HG02763 (cell line): ENCODE results near the gene LAPTM5.
"Not testable (repeated sequence)": the region's sequence is repeated elsewhere in the genome, so short reads cannot be mapped to it uniquely, and the experiment has no call there.

Experiments used
- ATAC-seq: cut with Tn5 transposase; IDR thresholded peaks from one replicate; pipeline ENCODE4 v1.9.1; 2021; ENCODE audit warnings: mild to moderate bottlenecking, moderate library complexity; ENCODE audit not compliant: unreplicated experiment

Gene LAPTM5

GRCh38 chr1:30701258-30701633, 56.3 kb downstream of the LAPTM5 start:
- ATAC-seq: no peak

DNA sequence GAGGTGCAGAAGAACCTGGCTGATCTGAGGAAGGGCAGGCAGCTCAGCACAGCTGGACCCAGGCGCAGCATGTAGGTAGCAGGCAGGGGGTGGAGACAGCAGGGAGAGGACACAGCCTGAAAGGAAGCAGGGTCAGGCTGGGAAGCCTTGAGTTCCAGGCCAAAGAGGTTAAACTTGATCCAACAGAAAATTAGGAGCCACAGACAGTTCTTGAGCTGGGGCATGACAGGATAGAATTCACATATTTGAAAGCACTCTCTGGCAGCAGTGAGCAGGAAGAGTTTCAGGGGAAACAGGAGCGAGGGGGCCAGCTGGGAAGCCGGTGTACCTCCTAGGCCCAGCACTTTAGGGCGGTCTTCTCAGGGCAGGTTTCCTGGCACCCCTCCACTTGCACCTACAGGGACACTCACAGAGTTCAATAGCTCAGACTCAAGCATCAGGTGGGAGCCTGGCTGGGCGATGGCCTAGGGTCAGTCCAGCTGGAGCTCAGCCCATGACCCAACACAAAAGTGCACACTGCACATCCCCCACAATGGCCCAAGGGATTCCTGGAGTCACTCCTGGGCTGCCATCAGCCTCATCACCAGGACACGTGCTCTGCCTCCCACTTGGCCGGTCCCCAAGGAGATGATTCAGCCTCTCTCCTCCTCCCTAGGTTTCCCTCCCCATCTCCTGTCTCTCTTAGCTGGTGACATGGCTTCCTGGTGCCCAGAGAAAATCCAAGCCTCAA, 56.9 kb downstream of the LAPTM5 start:
- no peak for ATAC-seq

- no peak for ATAC-seq
Observed at GRCh38 chr1:30699762-30700161, 57.8 kb downstream of the LAPTM5 start.

DNA sequence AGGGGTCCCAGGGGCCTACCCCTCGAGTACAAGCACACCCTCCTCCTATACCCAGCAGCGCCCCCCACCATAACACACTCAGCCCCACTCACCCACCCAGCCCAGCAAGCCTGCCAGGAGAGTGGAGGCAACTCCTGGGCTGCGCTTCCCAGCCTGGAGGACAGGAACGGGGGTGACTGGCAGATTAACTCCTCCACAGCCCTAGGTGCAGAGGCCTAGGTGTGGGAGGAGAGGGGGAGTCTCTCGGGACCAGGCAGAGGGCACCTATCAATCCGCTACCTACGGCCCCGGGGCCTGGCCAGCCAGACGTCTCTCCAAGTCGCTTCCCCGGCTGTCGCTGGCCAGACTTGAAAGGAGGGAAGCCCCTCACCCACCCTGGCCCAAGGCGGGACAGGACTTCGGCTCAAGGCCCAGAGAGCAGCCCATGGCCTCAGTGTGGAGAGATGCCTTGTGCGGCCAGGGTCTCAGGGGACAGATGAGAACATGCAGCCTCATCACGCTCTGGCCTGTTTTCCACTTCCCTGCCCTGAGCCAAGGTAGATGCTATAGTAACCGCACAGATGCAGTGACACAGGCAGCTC, 59.1 kb downstream of the LAPTM5 start:
- no peak for ATAC-seq

DNA sequence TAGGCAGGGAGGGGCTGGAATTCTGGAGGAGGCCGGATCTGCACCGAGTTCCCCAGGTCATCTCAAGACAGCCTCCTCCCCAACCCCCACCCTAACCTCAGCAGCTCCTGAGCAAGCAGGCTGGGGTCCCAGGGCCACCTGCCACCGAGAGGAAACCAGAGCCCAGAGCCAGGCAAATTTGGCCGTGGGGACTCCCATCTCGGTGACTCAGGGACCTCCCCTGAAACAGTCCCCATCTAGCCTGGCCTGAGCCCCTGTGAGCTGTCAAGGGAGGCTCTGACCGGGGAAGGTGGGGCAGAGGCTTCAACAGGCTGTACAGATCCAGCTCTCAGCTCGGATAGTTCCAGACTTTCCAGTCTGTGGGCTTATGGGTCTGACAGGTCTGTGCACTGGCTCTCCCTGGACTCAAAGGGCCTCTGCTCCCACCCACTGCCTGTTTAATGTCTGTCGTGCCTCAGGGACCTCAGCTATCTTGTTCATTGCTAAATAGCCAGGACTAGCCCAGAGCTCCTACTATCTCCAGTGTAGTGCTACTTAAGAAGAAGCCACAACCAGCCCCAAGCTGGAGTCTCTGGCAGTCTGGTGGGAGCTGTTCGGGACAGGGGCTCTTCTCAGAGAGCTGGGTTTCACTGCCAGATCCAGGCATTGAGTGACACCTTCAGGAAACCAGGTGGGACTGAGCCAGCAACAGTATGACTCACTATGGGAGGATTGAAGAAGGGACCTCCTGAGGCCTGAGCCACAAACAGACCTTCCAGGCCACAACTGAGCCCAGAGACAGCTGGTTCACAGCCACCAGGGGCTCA, 59.8 kb downstream of the LAPTM5 start:
- no peak for ATAC-seq

GRCh38 chr1:30696831-30697230, 60.7 kb downstream of the LAPTM5 start:
- no peak for ATAC-seq

DNA sequence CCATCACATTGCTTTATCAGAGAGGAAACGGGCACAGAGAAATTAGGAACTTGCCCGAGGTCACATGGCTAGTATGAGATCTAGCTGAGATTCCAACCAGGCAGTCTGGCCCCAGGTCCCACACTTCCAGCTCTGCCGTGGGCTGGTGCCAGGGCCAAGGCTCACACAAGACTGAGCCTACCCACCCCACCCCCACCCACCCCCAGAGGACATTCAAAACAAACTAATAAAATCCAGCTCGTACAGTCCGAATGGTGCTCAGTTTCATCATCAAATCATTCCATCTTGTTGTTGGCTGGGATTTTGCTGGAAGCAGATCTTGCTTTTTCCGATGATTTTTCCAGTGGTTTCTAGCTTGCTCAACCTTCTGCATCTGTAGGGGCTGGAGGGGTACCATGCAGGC, 62.1 kb downstream of the LAPTM5 start:
- ATAC-seq: no peak

DNA sequence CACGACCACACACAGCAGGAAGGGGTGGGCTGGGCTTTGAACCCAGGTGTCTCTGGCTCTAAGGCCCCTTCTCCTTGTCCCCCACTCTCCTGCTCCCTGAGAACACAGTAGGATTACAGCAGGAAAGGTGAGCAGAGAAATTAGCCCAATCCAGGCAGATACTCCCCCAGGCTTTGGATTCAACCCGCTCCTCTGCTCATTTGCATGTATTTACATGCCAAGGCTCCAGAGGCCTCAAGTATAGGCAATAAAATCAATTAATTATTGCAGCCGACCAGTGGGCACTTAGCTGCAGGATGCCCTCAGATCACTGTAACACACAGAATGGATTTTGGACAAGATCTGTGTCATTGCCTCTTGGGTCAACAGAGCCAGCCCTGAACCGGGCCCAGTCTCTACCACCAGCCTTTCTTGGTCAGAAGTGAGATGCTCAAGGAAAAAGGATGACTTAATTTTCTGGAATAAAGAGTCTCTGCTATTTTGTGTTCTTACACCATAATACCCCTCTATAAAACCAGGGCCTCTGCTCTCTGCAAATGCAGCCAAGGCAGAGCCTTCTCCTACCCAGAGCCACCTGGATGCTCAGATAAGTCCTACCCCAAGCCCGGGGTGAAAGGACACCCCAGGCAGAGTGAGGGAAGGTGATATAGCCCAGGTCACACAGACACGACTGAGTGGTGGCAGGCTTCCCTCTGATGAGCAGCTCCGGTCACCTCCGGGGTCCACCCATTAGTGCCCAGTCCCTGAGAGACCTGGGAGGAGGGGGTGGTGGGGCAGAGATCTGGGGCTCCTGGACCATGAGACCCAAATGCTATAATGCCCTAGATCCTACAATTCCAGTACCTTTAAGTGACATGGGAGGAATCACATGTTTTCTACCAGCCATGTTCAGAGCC, 63.0 kb downstream of the LAPTM5 start:
- no peak for ATAC-seq

- ATAC-seq: no peak
Observed at GRCh38 chr1:30693822-30694221, 63.8 kb downstream of the LAPTM5 start.

- no peak for ATAC-seq
Observed at GRCh38 chr1:30693366-30693765, 64.2 kb downstream of the LAPTM5 start.

DNA sequence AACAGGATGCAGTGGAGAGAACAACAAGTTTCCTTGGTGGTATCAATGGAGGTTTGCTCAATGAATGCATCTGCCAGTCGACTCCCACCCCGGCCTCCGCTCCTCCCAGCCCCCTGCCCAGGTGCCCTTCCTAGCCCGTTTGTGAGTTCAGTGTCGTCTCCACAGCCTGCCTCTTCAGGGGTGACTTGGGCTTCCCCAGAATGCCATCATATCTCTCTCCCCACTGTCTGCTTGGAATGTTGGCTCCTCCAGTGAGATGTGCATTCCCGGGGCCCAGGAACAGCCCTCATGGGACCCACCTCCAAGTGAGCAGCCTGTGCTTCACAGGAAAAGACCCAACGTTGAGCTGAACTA, 64.6 kb downstream of the LAPTM5 start:
- no peak for ATAC-seq

DNA sequence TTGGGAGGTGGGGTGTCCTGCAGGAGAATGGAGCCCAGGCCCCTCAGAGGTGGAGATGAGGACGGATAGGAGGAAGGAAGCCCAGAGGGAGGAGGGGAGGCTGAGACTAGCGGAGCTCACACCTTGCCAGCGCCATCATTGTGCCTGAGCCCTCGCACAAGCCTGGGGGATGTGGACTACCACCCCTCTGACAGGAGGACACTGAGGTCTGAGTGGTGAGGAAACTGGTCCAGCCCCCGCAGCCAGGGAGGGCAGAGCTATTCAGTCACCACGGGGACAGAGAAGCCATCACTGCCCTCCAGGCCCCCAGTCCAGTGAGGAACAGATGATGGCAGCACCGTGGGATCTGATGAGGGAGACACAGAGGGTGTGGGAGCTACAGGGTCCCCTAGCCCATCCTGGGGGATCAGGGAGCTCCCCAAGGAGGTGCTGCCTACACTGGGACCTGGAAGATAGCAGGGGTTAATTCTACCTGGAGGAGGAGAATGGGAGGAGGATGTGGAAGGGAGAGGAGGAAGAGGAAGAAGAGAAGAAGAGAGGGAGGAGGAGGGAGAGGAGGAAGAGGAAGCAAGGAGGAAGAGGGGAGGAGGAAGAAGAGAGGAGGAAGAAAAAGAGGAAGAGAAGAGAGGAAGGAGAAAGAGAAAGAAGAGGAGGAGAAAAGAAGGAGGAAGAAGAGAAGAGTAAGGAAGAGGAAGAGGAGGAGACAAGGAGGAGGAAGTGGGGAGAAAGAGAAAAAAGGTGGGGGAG, 65.2 kb downstream of the LAPTM5 start:
- no peak for ATAC-seq

DNA sequence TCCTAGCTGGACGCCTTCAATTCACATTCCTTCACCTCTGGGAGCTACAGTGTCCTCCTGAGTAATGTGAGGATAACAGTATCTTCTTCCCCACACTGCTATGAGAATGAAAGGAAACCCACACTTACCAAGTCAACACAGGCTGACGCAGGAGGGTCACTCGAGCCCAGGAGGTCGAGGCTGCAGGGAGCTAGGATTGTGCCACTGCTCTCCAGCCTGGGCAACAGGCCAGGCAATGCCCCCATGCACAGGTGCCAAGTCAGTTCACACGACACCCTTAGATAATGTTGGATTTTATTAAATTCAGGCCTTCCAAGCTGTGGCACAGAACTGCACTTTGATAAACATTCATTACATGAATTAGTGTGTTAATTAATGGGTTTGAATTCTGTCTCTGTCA, 66.1 kb downstream of the LAPTM5 start:
- no peak for ATAC-seq

GRCh38 chr1:30689901-30690645, 67.5 kb downstream of the LAPTM5 start:
- no peak for ATAC-seq

DNA sequence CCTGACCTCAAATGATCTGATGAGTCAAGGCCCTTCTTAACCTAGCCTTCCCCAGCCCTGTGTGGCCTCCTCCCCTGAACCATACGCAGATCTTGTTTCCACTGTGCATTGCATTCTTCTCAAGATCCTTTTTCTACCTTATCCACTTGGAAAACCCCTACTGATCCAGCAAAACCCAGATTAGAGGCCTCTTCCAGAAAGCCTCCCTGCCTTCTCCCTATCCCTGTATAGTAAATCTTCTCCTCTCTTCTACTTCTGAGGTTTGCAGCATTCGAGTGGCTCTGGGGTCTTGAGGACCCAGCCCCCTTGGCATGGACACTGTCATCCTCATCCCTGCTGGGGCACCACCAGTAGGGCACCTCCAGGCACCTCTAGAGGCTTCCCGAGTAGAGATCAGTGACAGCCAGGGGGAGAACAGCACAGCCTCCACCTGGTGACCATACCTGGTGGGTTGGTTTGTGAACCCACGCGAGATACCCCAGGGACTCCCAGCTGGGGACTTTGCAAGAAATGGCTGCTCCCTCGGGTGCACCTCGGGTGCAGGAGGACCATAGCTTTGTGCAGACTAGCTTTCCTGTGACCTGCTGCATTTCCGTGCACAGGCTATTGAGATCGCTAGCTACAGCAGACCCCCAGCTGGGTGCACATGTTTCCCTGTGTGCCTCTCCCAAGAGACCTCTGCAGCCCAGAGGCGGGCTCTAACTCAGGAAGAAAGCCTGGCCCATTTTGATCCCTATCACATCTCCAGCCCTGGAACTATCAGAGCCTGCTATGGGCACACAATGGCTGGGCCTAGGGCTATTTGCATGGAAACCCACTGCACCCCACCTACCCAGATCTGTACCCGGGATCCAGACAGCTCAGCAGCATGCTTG, 68.4 kb downstream of the LAPTM5 start:
- no peak for ATAC-seq

GRCh38 chr1:30688516-30688915, 69.1 kb downstream of the LAPTM5 start:
- ATAC-seq: not testable (repeated sequence)

DNA sequence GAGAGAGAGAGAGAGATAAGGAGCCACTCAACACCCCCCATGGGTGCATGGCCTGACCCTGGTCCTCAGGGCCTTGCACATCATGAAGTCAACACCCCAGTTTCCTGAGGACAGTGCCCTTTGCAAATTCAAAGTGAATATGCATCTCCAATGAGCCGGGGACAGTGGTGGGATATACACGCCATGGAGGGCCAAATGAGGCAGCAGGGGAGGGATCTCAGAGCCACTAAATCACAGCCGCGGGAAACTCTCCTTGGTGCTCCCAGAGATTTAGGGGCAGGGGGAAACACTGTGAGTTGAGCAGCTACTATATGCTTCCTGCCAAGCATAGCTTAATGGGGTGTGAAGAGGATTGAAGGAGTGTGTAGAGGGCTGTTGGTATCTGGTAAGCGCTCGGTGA, 69.7 kb downstream of the LAPTM5 start:
- ATAC-seq: no peak

DNA sequence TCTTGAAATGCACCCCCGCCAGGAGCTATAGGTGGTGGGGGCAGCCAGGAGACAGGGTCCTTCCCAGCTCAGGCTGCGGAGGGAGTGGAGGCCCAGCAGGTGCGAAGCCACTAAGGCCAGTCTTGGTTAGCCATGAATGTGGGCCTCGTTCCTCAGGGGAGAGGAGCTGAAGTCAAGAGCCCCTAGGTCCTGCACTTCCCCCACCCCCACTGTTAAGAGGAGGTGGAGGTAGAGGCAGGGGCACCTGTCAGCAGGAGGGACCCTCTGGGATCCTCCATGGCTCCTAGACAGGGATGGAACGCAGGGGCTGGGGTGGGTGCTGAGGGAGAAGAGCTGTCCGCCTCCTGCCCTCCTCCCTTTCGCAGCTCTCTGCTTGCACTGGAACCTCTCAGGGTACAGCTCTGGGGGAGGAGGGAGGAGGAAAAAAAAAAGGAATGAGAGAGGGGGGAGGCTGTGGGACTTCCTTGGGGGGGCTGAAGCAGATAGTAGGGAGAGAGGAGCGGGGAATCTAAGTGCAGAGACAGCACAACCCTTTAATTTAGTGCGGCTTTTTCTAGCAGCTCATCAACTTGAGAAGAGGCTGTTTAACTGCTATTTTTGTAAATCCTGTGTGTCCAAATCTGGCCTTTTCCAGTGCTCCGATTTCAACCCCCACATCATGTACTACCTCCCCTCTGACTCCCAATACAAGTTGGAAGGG, 71.2 kb downstream of the LAPTM5 start:
- ATAC-seq: no peak
